Vagina (tissue), 2 donors: Measurements from ENCODE around the gene ZC3HAV1.

Experiments used
- CTCF ChIP-seq, 3 experiments: fragments of 450-650 bp in 2 of 3; fragments of 200-600 bp in 1 of 3; sonication (generic) in 1 of 3; IDR thresholded peaks; one replicate each; pipeline ENCODE4 v1.5.1; 2017 to 2019; ENCODE audit warnings: antibody characterized with exemption in 3 of 3, mild to moderate bottlenecking in 2 of 3, moderate library complexity in 2 of 3
- POLR2A ChIP-seq, 2 donors: fragments of 450-650 bp; IDR thresholded peaks; one replicate each; pipeline ENCODE4 v1.6.1; 2017; ENCODE audit warnings: antibody characterized with exemption in 2 of 2, mild to moderate bottlenecking in 2 of 2, moderate library complexity in 2 of 2

- no peak for TF ChIP-seq CTCF (IDR thresholded peaks at IDR 0.05)
- no peak for TF ChIP-seq POLR2A (IDR thresholded peaks at IDR 0.05)
Observed at GRCh38 chr7:139124084-139124914, 14.8 kb upstream of the ZC3HAV1 start.
